Measurements from ENCODE around the gene CDC42BPA.
"Not testable (repeated sequence)": the region's sequence is repeated elsewhere in the genome, so short reads cannot be mapped to it uniquely, and the experiment has no call there.

The CDC42BPA gene

GRCh38 chr1:227357927-227358302, 39.6 kb upstream of the CDC42BPA start:
- no peak for TF ChIP-seq CTCF (conservative IDR thresholded peaks at IDR 0.05; ENCODE audit: low read length)
- DNase-seq (ENCODE audit: low read depth): no peak
- no peak overlapping the region for H3K4me3 ChIP-seq (ENCODE audit: low read length)

DNA sequence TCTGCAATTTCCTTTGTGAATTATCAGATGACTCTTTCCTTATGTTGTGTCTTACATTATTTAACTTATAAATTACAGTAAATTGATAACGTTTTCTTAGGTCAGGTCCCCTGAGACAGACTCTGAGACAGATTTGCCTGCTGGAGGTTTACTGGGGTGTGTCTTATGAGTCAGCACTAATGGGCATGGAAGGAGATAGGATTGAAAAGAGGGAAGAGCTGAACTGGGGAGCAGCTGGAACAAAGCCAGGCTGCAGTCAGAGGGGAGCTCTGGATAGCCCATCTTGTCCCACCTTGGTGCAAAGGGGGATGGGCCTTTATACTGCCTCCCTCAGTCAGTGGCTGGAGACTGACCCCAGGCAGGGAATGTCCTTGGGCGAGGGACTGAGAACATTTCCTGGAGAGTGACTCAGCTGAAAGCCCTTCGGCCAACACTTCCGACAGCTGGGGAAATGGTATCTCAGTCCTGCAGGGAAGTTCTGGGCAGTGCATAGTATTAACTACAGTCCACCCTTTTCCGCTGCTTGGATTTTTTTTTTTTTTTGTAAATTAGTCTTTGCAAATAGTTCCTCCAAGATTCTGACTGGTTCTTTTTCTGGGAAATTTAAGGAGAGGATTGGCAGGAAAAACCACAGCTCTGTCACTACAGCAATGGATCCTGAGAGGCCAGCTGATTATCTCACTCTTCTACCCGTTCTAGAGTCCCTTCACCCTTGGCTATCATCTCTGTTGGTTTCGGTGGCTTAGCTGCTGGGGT, 39.1 kb upstream of the CDC42BPA start:
- peak; percentile 68 for DNase-seq (ENCODE audit: low read depth)
- H3K4me3 ChIP-seq (ENCODE audit: low read length): no peak overlapping the region
- 0 out of 2 replicates have a peak, but pooled peaks have one; percentile 1 for TF ChIP-seq CTCF (conservative IDR thresholded peaks at IDR 0.05; ENCODE audit: low read length)

DNA sequence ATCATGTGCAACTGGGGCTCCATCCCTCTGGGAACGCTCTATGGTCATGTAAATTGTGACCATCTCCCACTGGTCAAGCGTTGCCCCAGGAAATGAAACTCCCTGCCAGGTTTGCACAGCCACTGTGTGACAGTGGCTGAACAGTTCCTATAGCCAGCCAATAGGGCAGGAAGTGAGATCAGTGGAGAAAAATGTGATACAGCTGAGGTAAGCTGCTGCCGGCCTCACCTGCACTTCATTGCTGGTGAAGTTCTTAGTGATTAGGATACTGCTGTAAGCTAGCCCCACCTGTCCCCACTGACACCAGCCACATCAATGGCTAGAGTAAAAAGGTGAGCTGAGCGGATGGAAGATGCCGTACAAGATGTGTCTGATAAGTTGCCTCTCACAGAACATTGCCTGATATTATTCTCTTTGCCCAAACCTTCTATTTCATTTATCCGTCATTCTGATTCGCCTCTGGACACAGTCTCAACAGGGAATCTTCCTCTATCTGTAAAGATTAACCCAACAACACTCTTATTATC, 38.4 kb upstream of the CDC42BPA start:
- no peak for DNase-seq (ENCODE audit: low read depth)
- TF ChIP-seq CTCF (conservative IDR thresholded peaks at IDR 0.05; ENCODE audit: low read length): no peak
- no peak overlapping the region for H3K4me3 ChIP-seq (ENCODE audit: low read length)

DNA sequence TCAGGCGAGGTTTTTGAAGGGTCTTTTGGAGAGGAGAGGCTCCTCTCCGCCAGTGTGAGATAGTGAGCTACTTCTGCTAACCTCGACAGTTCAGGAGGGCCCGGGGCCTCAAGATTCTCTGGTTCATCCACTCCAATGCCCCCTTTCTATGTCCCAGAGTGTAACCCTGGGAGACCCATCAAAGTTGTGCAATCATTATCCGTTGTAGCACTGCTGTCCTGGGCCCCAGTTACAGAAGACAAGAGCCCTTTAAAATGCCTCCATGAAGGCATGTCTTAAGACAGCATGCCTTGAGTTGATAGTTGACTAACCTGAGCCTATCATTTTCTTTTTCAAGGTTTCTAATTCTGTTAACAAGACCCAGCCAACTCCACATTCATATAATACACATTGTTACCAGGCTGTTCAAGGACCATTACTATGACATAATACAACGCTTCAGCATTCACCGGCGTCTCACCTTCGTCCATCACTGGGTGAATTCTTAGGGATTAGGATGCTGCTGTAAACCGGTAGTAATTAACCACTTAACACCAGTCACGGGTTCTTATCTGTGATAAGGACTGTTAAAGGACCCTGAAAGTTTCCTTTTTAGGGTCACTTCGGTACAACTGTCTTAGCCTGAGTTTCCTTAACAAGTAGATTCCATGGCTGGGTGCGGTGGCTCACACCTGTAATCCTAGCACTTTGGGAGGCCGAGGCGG, 37.4 kb upstream of the CDC42BPA start:
- H3K4me3 ChIP-seq (ENCODE audit: low read length): no peak overlapping the region
- DNase-seq (ENCODE audit: low read depth): no peak
- TF ChIP-seq CTCF (conservative IDR thresholded peaks at IDR 0.05; ENCODE audit: low read length): no peak

DNA sequence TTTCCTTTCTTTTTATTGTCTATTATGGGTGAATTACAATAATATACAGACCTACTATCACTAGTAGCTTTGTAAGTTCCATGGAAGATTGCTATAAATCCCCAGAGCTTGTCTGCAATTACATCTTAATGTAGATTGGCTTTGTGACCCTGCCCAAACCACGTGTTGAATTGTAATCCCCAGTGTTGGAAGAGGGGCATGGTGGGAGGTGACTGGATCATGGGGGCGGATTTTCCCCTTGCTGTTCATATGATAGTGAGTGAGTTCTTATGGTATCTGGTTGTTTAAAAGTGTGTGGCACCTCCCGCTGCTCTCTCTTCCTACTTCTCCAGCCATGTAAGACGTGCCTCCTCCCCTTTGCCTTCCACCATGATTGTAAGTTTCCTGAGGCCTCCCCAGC, 34.9 kb upstream of the CDC42BPA start:
- no peak for TF ChIP-seq CTCF (conservative IDR thresholded peaks at IDR 0.05; ENCODE audit: low read length)
- H3K4me3 ChIP-seq (ENCODE audit: low read length): no peak overlapping the region
- no peak for DNase-seq (ENCODE audit: low read depth)

GRCh38 chr1:227352164-227352563, 33.9 kb upstream of the CDC42BPA start:
- not testable (repeated sequence) for H3K4me3 ChIP-seq (ENCODE audit: low read length); DNase-seq (ENCODE audit: low read depth)

DNA sequence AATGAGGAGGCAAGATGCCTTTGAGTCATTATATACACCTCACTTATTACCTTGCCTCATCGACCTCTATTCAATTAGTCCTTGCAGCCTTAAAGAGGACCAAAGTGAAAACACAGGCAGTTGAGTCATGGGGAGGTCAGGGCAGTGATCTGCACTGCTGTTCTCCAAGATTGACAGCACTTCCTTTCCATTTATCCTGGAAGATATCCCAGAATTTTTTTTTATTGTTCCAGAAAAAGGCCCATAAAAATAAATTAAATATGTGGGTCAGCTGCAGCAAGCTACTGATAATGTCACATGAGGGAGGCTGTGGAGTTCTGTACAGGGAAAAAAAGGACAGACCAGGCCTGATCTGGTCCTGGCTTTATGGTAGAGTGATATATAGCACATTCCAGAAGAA, 33.2 kb upstream of the CDC42BPA start:
- no peak for DNase-seq (ENCODE audit: low read depth)

More for the DNA sequence above, 33.2 kb upstream of the CDC42BPA start:
- TF ChIP-seq CTCF (conservative IDR thresholded peaks at IDR 0.05; ENCODE audit: low read length): no peak
- H3K4me3 ChIP-seq (ENCODE audit: low read length): no peak overlapping the region

All from AG10803 (cell line).